Ecto neural progenitor cell (in vitro differentiated cells): ENCODE data around the gene PSAP.

Experiments
- DNase-seq: peaks from one replicate; pipeline ENCODE4 v3.0.0-alpha.2; 2018; ENCODE audit warnings: low spot score

Gene PSAP

GRCh38 chr10:71825217-71825616 lies 25.8 kb downstream of the PSAP start:
- DNase-seq: no peak

GRCh38 chr10:71824333-71824732 lies 26.7 kb downstream of the PSAP start:
- DNase-seq: no peak

GRCh38 chr10:71823356-71823755 lies 27.7 kb downstream of the PSAP start:
- DNase-seq: no peak

- no peak for DNase-seq
Measured at GRCh38 chr10:71821909-71822763, 28.9 kb downstream of the PSAP start.

- no peak for DNase-seq
Measured at GRCh38 chr10:71820966-71821365, 30.1 kb downstream of the PSAP start.

- DNase-seq: no peak
Measured at GRCh38 chr10:71819985-71820384, 31.1 kb downstream of the PSAP start.

- no peak for DNase-seq
Measured at GRCh38 chr10:71819441-71819861, 31.6 kb downstream of the PSAP start.

GRCh38 chr10:71818674-71819260 lies 32.3 kb downstream of the PSAP start:
- no peak for DNase-seq

- no peak for DNase-seq
Measured at GRCh38 chr10:71817831-71818655, 33.0 kb downstream of the PSAP start.

GRCh38 chr10:71816936-71817618 lies 34.0 kb downstream of the PSAP start:
- DNase-seq: no peak

- DNase-seq: no peak
Measured at GRCh38 chr10:71816421-71816851, 34.6 kb downstream of the PSAP start.

- DNase-seq: no peak
Measured at GRCh38 chr10:71815515-71816130, 35.4 kb downstream of the PSAP start.

- no peak for DNase-seq
Measured at GRCh38 chr10:71814922-71815411, 36.1 kb downstream of the PSAP start.

GRCh38 chr10:71812913-71813590 lies 38.0 kb downstream of the PSAP start:
- no peak for DNase-seq

- peak; percentile 76 for DNase-seq
Measured at GRCh38 chr10:71812016-71812912, 38.8 kb downstream of the PSAP start.

- no peak for DNase-seq
Measured at GRCh38 chr10:71811351-71811750, 39.7 kb downstream of the PSAP start.

GRCh38 chr10:71810048-71810750 lies 40.9 kb downstream of the PSAP start:
- no peak for DNase-seq

GRCh38 chr10:71809628-71810027 lies 41.4 kb downstream of the PSAP start:
- no peak for DNase-seq
